GM12891 (cell line): ENCODE results near the gene TYW1B.
"Not testable (repeated sequence)": the region's sequence is repeated elsewhere in the genome, so short reads cannot be mapped to it uniquely, and the experiment has no call there.

Experiments
- POLR2A ChIP-seq: IDR thresholded peaks from 2 replicates; pipeline ENCODE4 v1.6.1; 2011; ENCODE audit warnings: low read depth, low read length, control low read depth
- POLR2AphosphoS5 ChIP-seq: IDR thresholded peaks from 2 replicates; pipeline ENCODE4 v1.6.1; 2011; ENCODE audit warnings: low read depth, low read length, control low read depth
- POU2F2 ChIP-seq: IDR thresholded peaks from 2 replicates; pipeline ENCODE4 v1.6.1; 2011; ENCODE audit warnings: low read depth, mild to moderate bottlenecking, control low read depth, low read length, moderate library complexity
- TAF1 ChIP-seq: IDR thresholded peaks from 2 replicates; pipeline ENCODE4 v1.6.1; 2011; ENCODE audit warnings: low read depth, low read length, control low read depth

- TF ChIP-seq POLR2A, POLR2AphosphoS5, TAF1, POU2F2: not testable (repeated sequence)
These were observed 161.0 kb downstream of the TYW1B start for GRCh38 chr7:72667049-72667448.
